ENCODE measurements around the gene MYH13. TPM values are rescaled to one million over a fixed set of nuclear protein-coding genes. Genes with fewer than 3 reads are reported as not detected.

MYH13 gene
- total and polyA plus RNA-seq, 10 of the 15 experiments (the other 5 are each of a cell fraction or from before 2014, with no cell fraction given) = 0.01 to 0.04 (median 0.03) TPM; not detected in 4

- in situ Hi-C loops (cut with MboI) = no loop called here
- BruUV-seq (replicated peaks) = no TSS peak
- CTCF ChIA-PET = no interaction called here
- TF ChIP-seq YBX1 (IDR thresholded peaks at IDR 0.05) (no peak), ZBTB4 (CRISPR knock-in tag; IDR thresholded peaks at IDR 0.05) (no peak), EP300 (IDR thresholded peaks at IDR 0.05; ENCODE audit: borderline replicate concordance in 1 of 2, control insufficient read depth in 1 of 2, low read depth in 2 of 2, low read length in 2 of 2) (no peak), WRNIP1 (IDR thresholded peaks at IDR 0.05; ENCODE audit: borderline replicate concordance, low read depth, low read length) (no peak), PKNOX1 (IDR thresholded peaks at IDR 0.05) (no peak), MAX (IDR thresholded peaks at IDR 0.05; ENCODE audit: low read depth, low read length) (no peak), ZBTB40 (IDR thresholded peaks at IDR 0.05; ENCODE audit: borderline replicate concordance) (no peak), RAD51 (IDR thresholded peaks at IDR 0.05) (no peak), EZH2 (IDR thresholded peaks at IDR 0.05; ENCODE audit: borderline replicate concordance, control insufficient read depth, low read depth, low read length) (no peak), RUNX3 (IDR thresholded peaks at IDR 0.05; ENCODE audit: low read length) (no peak), SREBF1 (IDR thresholded peaks at IDR 0.05; ENCODE audit: low read length) (no peak), ZNF622 (IDR thresholded peaks at IDR 0.05) (no peak), CREM (IDR thresholded peaks at IDR 0.05; ENCODE audit: low read depth) (no peak), CREB1 (IDR thresholded peaks at IDR 0.05; ENCODE audit: low read depth) (no peak)
Observed at GRCh38 chr17:10304758-10305300, 68.0 kb downstream of the MYH13 start.

More at GRCh38 chr17:10304758-10305300, 68.0 kb downstream of the MYH13 start:
- Histone ChIP-seq H3K9ac (ENCODE audit: control insufficient read depth, insufficient read depth, low read length) (no peak overlapping the region), H3K79me2 (ENCODE audit: control insufficient read depth, insufficient read depth, low read length) (no peaks in the 10 kb centered on the region), H3K27me3 (replicated peaks in 1 of 2; ENCODE audit: control insufficient read depth in 2 of 2, insufficient read depth in 2 of 2, low read length in 1 of 2) (no peaks in the 10 kb centered on the region; a peak in 1 of 4 replicates), H3K4me1 (ENCODE audit: control insufficient read depth, insufficient read depth, low read length) (no peaks in the 10 kb centered on the region), H3K36me3 (ENCODE audit: control insufficient read depth in 2 of 2, insufficient read depth in 2 of 2, low read length in 1 of 2) (no peaks in the 10 kb centered on the region), H3K4me3 (no peak overlapping the region), H3K9me3 (replicated peaks; ENCODE audit: control insufficient read depth, insufficient read depth, low read length) (no peaks in the 10 kb centered on the region; the same call in 2 of the 3 replicates), H2AFZ (ENCODE audit: control insufficient read depth, low read depth, low read length) (no peak overlapping the region), H4K20me1 (ENCODE audit: control insufficient read depth, insufficient read depth) (no peaks in the 10 kb centered on the region), H3K4me2 (ENCODE audit: control insufficient read depth, insufficient read depth) (no peak overlapping the region), H3K27ac (ENCODE audit: control insufficient read depth, insufficient read depth) (no peak overlapping the region)
- DNase-seq (ENCODE audit: low read depth, low spot score) (no peak), ATAC-seq (no peak), FAIRE-seq (no peak)
- WGBS (ENCODE audit: insufficient coverage, insufficient replicate concordance, low lambda C conversion rate, missing lambda C conversion rate) = 46% methylated on average over 4 of the region's 4 CpGs
- ChIA-PET RAD21 (ENCODE audit: unreplicated experiment) (no interaction called here), POLR2A (no interaction called here), SMC1A (ENCODE audit: uncharacterized antibody, unreplicated experiment) (no interaction called here)
- intact Hi-C loops (cut with micrococcal nuclease; ENCODE audit: unreplicated experiment) = no loop called here

Data from GM12878 (cell line).